HepG2 (cell line): ENCODE data around the gene ZCRB1. TPM values are rescaled to one million over a fixed set of nuclear protein-coding genes. Genes with fewer than 3 reads are reported as not detected.

ENCODE experiments used
- ATAC-seq: fragments of 200-7000 bp; cut with Tn5 transposase; 3 replicates; pipeline ENCODE4 v1.9.1; 2020; ENCODE audit warnings: mild to moderate bottlenecking, moderate library complexity
- BruUV-seq: library from RNA; stranded (reverse); fragments of 400-500 nt; replicated peaks from 2 replicates; lab custom pipeline; 2021; lab: Mats Ljungman, UMichigan
- CTCF ChIA-PET: fragments of 300-600 bp; formaldehyde crosslinking; extraction: SDS; loops from one replicate; lab custom pipeline; 2021; ENCODE audit warnings: low total read pairs, inconsistent platforms, low intra/inter-chr PET ratio; lab: Yijun Ruan, JAX
- POLR2A ChIA-PET: fragments of 350-600 bp; sonication (Branson Sonifier 250); formaldehyde crosslinking; loops from one replicate; lab custom pipeline; 2020; ENCODE audit warnings: antibody characterized with exemption, inconsistent platforms; lab: Yijun Ruan, JAX
- DNase-seq: peaks from one replicate; pipeline ENCODE4 v3.0.0-alpha.2; 2015; ENCODE audit warnings: low spot score
- FAIRE-seq: peaks from 3 replicates; lab custom pipeline; 2011; peaks lifted over from hg19 to GRCh38; lab: Jason Lieb, UNC
- H2AFZ ChIP-seq: one replicate; pipeline ENCODE4 v1.6.1; 2011; ENCODE audit warnings: low read length, inconsistent platforms
- H3K27ac ChIP-seq: fragments of 300-600 bp; 3 replicates; pipeline ENCODE4 v1.8.0; 2011; ENCODE audit warnings: mixed run types, mild to moderate bottlenecking, mixed read lengths, low read length, inconsistent platforms; ENCODE audit not compliant: insufficient read depth; ENCODE audit errors: extremely low read length
- H3K27me3 ChIP-seq, 2 experiments: fragments of 200-600 bp in 1 of 2; 2 replicates in 1 of 2; 3 replicates in 1 of 2; pipeline versions ENCODE4 v1.6.0 to v1.8.0; 2011; ENCODE audit warnings: low read length in 2 of 2, mild to moderate bottlenecking in 2 of 2, moderate library complexity in 2 of 2, inconsistent platforms in 1 of 2; ENCODE audit not compliant: insufficient read depth in 2 of 2, control insufficient read depth in 1 of 2
- H3K36me3 ChIP-seq, 2 experiments: fragments of 200-600 bp in 1 of 2; replicated peaks in 1 of 2; 2 replicates in 1 of 2; 3 replicates in 1 of 2; pipeline versions ENCODE4 v1.5.1 to v1.8.0; 2011; ENCODE audit warnings: low read length in 2 of 2, inconsistent platforms in 1 of 2; ENCODE audit not compliant: insufficient read depth in 2 of 2, control insufficient read depth in 1 of 2
- H3K4me1 ChIP-seq: 2 replicates; pipeline ENCODE4 v1.5.1; 2012; ENCODE audit warnings: low read length, inconsistent platforms; ENCODE audit not compliant: insufficient read depth
- H3K4me2 ChIP-seq: 2 replicates; pipeline ENCODE4 v1.6.0; 2011; ENCODE audit warnings: low read depth, low read length, inconsistent platforms
- H3K4me3 ChIP-seq, 3 experiments: fragments of 200-600 bp in 1 of 3; sonication (generic), shearing (Covaris generic) in 1 of 3; replicated peaks in 1 of 3; 2 replicates each; pipeline ENCODE4 v1.5.1; 2011 to 2016; ENCODE audit warnings: low read length in 3 of 3, inconsistent platforms in 2 of 3, low read depth in 2 of 3, mild to moderate bottlenecking in 2 of 3, control low read depth in 1 of 3, mixed read lengths in 1 of 3; ENCODE audit not compliant: insufficient read depth in 1 of 3
- H3K79me2 ChIP-seq: one replicate; pipeline ENCODE4 v1.6.1; 2011; ENCODE audit warnings: low read length, inconsistent platforms; ENCODE audit not compliant: insufficient read depth
- H3K9ac ChIP-seq: 2 replicates; pipeline ENCODE4 v1.6.0; 2011; ENCODE audit warnings: mild to moderate bottlenecking, low read depth, low read length, inconsistent platforms; ENCODE audit not compliant: insufficient read depth
- H3K9me3 ChIP-seq: 2 replicates; pipeline ENCODE4 v1.5.1; 2012; ENCODE audit warnings: mild to moderate bottlenecking, low read length
- H4K20me1 ChIP-seq: 2 replicates; pipeline ENCODE4 v1.6.0; 2011; ENCODE audit warnings: inconsistent platforms, mild to moderate bottlenecking, low read length, moderate library complexity; ENCODE audit not compliant: insufficient read depth
- BRD4 ChIP-seq: sonication (generic); formaldehyde crosslinking; IDR thresholded peaks from 2 replicates; pipeline ENCODE4 v1.4.0; 2020; ENCODE audit warnings: missing genetic modification reagents
- DMAP1 ChIP-seq: IDR thresholded peaks from 2 replicates; pipeline ENCODE4 v1.6.1; 2016
- SETDB1 ChIP-seq: sonication (generic); formaldehyde crosslinking; IDR thresholded peaks from 2 replicates; pipeline ENCODE4 v1.5.1; 2020; ENCODE audit warnings: missing genetic modification reagents, mild to moderate bottlenecking, borderline replicate concordance
- SOX5 ChIP-seq: IDR thresholded peaks from 2 replicates; pipeline ENCODE4 v1.6.1; 2016; ENCODE audit warnings: borderline replicate concordance
- TMF1 ChIP-seq: sonication (generic); formaldehyde crosslinking; IDR thresholded peaks from 2 replicates; pipeline ENCODE4 v1.8.1; 2022; ENCODE audit warnings: low read depth, missing genetic modification reagents
- ZFAT ChIP-seq: sonication (generic); formaldehyde crosslinking; conservative IDR thresholded peaks from 2 replicates; pipeline ENCODE4 v1.8.1; 2023; ENCODE audit warnings: missing genetic modification reagents, inconsistent platforms
- ZNF678 ChIP-seq: sonication (generic); formaldehyde crosslinking; IDR thresholded peaks from 2 replicates; pipeline ENCODE4 v1.4.0; 2020; ENCODE audit warnings: mild to moderate bottlenecking, missing genetic modification reagents
- WGBS: methylation state at CpG from one replicate; pipeline ENCODE4 v1.1.6; 2017; ENCODE audit warnings: low lambda C conversion rate; 5-methylcytosine and 5-hydroxymethylcytosine counted together
- in situ Hi-C: cut with HindIII; loops from 2 replicates; pipeline ENCODE4 v1.10.0; 2017; ENCODE audit warnings: low pct_unique_long_range_greater_than_20kb; ENCODE audit not compliant: extremely low pct_ligation_motif_present
- intact Hi-C: fragments of 100-400 bp; cut with micrococcal nuclease; formaldehyde crosslinking; loops from one replicate; pipeline ENCODE4 v1.10.0; 2022; ENCODE audit not compliant: unreplicated experiment
- polyA plus RNA-seq, 8 experiments: library from polyadenylated mRNA; depleted of rRNA in 3 of 8; stranded (reverse) in 7 of 8; unstranded in 1 of 8; fragments of >200 nt; fragmentation: Illumina TruSeq in 4 of 8; extraction: Trizol in 4 of 8; gene quantifications; 2 replicates each; pipeline versions ENCODE4 v1.2.1 to v1.2.3, GENCODE V29; 2011 to 2016; ENCODE audit warnings: low read depth in 4 of 8, missing spikeins in 1 of 8, mixed read lengths in 1 of 8; ENCODE audit not compliant: insufficient read depth in 1 of 8
- total RNA-seq, 5 experiments: library from RNA; depleted of rRNA; stranded (reverse); fragments of >200 nt; fragmentation: Illumina TruSeq; extraction: Trizol; gene quantifications; 2 replicates each; pipeline ENCODE4 v1.2.3, GENCODE V29; 2016; ENCODE audit warnings: low read depth in 1 of 5
- TF ChIP-seq, protein P1 (sequence below): sonication (generic); formaldehyde crosslinking; conservative IDR thresholded peaks from 2 replicates; pipeline ENCODE4 v1.8.1; 2023; ENCODE audit warnings: missing genetic modification reagents
- TF ChIP-seq, protein P2 (sequence below): sonication (generic); formaldehyde crosslinking; IDR thresholded peaks from 2 replicates; pipeline ENCODE4 v1.4.0; 2020; ENCODE audit warnings: mild to moderate bottlenecking, low read depth, missing genetic modification reagents

Gene ZCRB1
- total and polyA plus RNA-seq, 2 of the 13 experiments (the other 11 are each of a cell fraction or from before 2014, with no cell fraction given): 43.5 to 49.8 TPM

DNA sequence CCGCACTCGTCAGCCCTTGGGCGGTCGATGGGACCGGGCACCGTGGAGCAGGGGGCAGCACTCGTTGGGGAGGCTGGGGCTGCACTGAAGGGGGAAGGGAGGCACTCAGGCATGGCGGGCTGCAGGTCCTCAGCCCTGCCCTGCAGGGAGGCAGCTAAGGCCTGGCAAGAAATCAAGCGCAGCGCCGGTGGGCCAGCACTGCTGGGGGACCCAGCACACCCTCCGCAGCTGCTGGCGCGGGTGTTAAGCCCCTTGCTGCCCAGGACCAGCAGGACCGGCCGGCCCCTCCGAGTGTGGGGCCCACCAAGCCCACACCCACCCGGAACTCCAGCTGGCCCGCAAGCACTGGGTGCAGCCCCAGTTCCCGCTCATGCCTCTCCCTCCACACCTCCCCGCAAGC lies 52.2 kb downstream of the ZCRB1 start:
- Histone ChIP-seq H4K20me1 (no peaks in the 10 kb centered on the region), H3K9me3 (no peaks in the 10 kb centered on the region), H3K79me2 (no peaks in the 10 kb centered on the region), H2AFZ (no peak overlapping the region), H3K4me2 (no peak overlapping the region), H3K27ac (no peak overlapping the region), H3K4me3 (no peak overlapping the region), H3K4me1 (no peaks in the 10 kb centered on the region), H3K27me3 (no peaks in the 10 kb centered on the region; a peak in 2 of 5 replicates), H3K9ac (no peak overlapping the region)
- no peak for DNase-seq
- FAIRE-seq: no peak
- ChIA-PET POLR2A (no interaction called here), CTCF (no interaction called here)
- ATAC-seq: no peak
- intact Hi-C loops (no loop called here), in situ Hi-C loops (no loop called here)
- BruUV-seq: no TSS peak
- TF ChIP-seq, protein P1, sequence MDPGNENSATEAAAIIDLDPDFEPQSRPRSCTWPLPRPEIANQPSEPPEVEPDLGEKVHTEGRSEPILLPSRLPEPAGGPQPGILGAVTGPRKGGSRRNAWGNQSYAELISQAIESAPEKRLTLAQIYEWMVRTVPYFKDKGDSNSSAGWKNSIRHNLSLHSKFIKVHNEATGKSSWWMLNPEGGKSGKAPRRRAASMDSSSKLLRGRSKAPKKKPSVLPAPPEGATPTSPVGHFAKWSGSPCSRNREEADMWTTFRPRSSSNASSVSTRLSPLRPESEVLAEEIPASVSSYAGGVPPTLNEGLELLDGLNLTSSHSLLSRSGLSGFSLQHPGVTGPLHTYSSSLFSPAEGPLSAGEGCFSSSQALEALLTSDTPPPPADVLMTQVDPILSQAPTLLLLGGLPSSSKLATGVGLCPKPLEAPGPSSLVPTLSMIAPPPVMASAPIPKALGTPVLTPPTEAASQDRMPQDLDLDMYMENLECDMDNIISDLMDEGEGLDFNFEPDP: no peak
- TF ChIP-seq ZNF678 (CRISPR knock-in tag): no peak
- TF ChIP-seq, all 625 proteins: peak for 0
- 100% methylated on average over 4 of the region's 21 CpGs for WGBS
- H3K36me3 ChIP-seq: no peaks in the 10 kb centered on the region

- intact Hi-C loops: no loop called here
- TF ChIP-seq BRD4: no peak
- TF ChIP-seq ZFAT (CRISPR knock-in tag): no peak
- no peak for TF ChIP-seq TMF1
- no peak for TF ChIP-seq SOX5 (CRISPR knock-in tag)
- no peak for TF ChIP-seq DMAP1 (CRISPR knock-in tag)
- TF ChIP-seq SETDB1: no peak
- TF ChIP-seq, protein P2, sequence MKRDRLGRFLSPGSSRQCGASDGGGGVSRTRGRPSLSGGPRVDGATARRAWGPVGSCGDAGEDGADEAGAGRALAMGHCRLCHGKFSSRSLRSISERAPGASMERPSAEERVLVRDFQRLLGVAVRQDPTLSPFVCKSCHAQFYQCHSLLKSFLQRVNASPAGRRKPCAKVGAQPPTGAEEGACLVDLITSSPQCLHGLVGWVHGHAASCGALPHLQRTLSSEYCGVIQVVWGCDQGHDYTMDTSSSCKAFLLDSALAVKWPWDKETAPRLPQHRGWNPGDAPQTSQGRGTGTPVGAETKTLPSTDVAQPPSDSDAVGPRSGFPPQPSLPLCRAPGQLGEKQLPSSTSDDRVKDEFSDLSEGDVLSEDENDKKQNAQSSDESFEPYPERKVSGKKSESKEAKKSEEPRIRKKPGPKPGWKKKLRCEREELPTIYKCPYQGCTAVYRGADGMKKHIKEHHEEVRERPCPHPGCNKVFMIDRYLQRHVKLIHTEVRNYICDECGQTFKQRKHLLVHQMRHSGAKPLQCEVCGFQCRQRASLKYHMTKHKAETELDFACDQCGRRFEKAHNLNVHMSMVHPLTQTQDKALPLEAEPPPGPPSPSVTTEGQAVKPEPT (CRISPR knock-in tag): no peak
- H3K79me2 ChIP-seq: no peaks in the 10 kb centered on the region
- 0 out of 2 replicates have a peak, but pooled peaks cover 11% of the 10 kb centered on the region for H3K4me1 ChIP-seq
- no peaks in the 10 kb centered on the region for H4K20me1 ChIP-seq
- H3K27ac ChIP-seq: no peak overlapping the region
- CTCF ChIA-PET: no interaction called here
- 36% methylated on average over 4 of the region's 4 CpGs for WGBS
- ATAC-seq (no peak), FAIRE-seq (no peak), DNase-seq (no peak)
- no peak overlapping the region for H2AFZ ChIP-seq
- no peaks in the 10 kb centered on the region for H3K9me3 ChIP-seq
- POLR2A ChIA-PET: no interaction called here
- H3K4me3 ChIP-seq: no peak overlapping the region
- no peak overlapping the region for H3K9ac ChIP-seq
- no peak overlapping the region for H3K4me2 ChIP-seq
- in situ Hi-C loops: no loop called here
- H3K36me3 ChIP-seq: no peaks in the 10 kb centered on the region
- peaks cover 0 to 4% of the 10 kb centered on the region in 2 experiments; a peak in 1 of 5 replicates for H3K27me3 ChIP-seq
- no TSS peak for BruUV-seq
Observed at GRCh38 chr12:42270596-42270995, 55.3 kb downstream of the ZCRB1 start.
